ENCODE data around the gene ATXN1L. TPM values are rescaled to one million over a fixed set of nuclear protein-coding genes. Genes with fewer than 3 reads are reported as not detected.

Gene ATXN1L
- total and polyA plus RNA-seq, 2 donors (not counting 1 experiment from before 2014, with no cell fraction given): 21.3 to 39.5 TPM

GRCh38 chr16:71870818-71871217, 25.0 kb downstream of the ATXN1L start:
- TF ChIP-seq EZH2 (IDR thresholded peaks at IDR 0.05; ENCODE audit: borderline replicate concordance, insufficient read depth, low read depth, low read length, poor library complexity, severe bottlenecking): no peak
- Histone ChIP-seq H2AFZ (ENCODE audit: insufficient read depth, low read depth, low read length, poor library complexity, severe bottlenecking) (no peak overlapping the region), H3K4me3 (ENCODE audit: control extremely low read depth in 1 of 5, extremely low read depth in 1 of 5, insufficient read depth in 1 of 5, low read depth in 2 of 5, low read length in 4 of 5) (no peak overlapping the region), H3K9ac (ENCODE audit: low read length) (no peak overlapping the region), H3K4me2 (replicated peaks; ENCODE audit: low read depth, low read length, poor library complexity, severe bottlenecking) (no peak overlapping the region), H3K27ac (ENCODE audit: low read length in 2 of 2) (no peak overlapping the region), H3K36me3 (replicated peaks in 1 of 2; ENCODE audit: control extremely low read depth in 1 of 2, control insufficient read depth in 1 of 2, extremely low read depth in 1 of 2, insufficient read depth in 2 of 2, low read length in 1 of 2) (peaks cover 2 to 52% of the 10 kb centered on the region in 2 experiments), H3K9me3 (ENCODE audit: control extremely low read depth in 1 of 3, control insufficient read depth in 2 of 3, insufficient read depth in 1 of 3, low read length in 2 of 3) (no peaks in the 10 kb centered on the region), H4K20me1 (ENCODE audit: control insufficient read depth, insufficient read depth, low read length, poor library complexity, severe bottlenecking) (no peaks in the 10 kb centered on the region), H3K27me3 (replicated peaks in 1 of 4; ENCODE audit: control extremely low read depth in 1 of 4, control insufficient read depth in 3 of 4, insufficient read depth in 4 of 4, low read length in 3 of 4) (no peaks in the 10 kb centered on the region), H3K4me1 (ENCODE audit: control insufficient read depth in 2 of 2, insufficient read depth in 2 of 2, low read length in 2 of 2) (no peaks in the 10 kb centered on the region), H3K79me2 (ENCODE audit: control insufficient read depth, insufficient read depth, low read length) (peaks cover 26% of the 10 kb centered on the region)
- no peaks in the 10 kb centered on the region for H3K9me3 Mint-ChIP-seq (ENCODE audit: insufficient read depth)
- WGBS (ENCODE audit: insufficient coverage): no CpG with 5 or more reads among the region's 2 CpGs
- ATAC-seq (ENCODE audit: low read depth) (no peak), DNase-seq (no peak)
- peaks cover 3% of the 10 kb centered on the region for H3K4me1 Mint-ChIP-seq
- no peaks in the 10 kb centered on the region for H3K27me3 Mint-ChIP-seq
- intact Hi-C loops (cut with micrococcal nuclease): no loop called here
- POLR2A ChIA-PET: no interaction called here
- no peak overlapping the region for H3K27ac Mint-ChIP-seq
- CTCF ChIA-PET: interaction anchor here (1.1 kb wide), 1 partner anchor 12 kb away, joined by 3 read pairs; no protein-coding TSS in a partner anchor
- H3K4me3 Mint-ChIP-seq: no peak overlapping the region

GRCh38 chr16:71873199-71873598, 27.4 kb downstream of the ATXN1L start:
- DNase-seq (no peak), ATAC-seq (ENCODE audit: low read depth) (no peak)
- intact Hi-C loops (cut with micrococcal nuclease): no loop called here
- Histone ChIP-seq H3K9ac (ENCODE audit: low read length) (no peak overlapping the region), H3K4me1 (ENCODE audit: control insufficient read depth in 2 of 2, insufficient read depth in 2 of 2, low read length in 2 of 2) (no peaks in the 10 kb centered on the region), H3K4me2 (replicated peaks; ENCODE audit: low read depth, low read length, poor library complexity, severe bottlenecking) (no peak overlapping the region), H3K36me3 (replicated peaks in 1 of 2; ENCODE audit: control extremely low read depth in 1 of 2, control insufficient read depth in 1 of 2, extremely low read depth in 1 of 2, insufficient read depth in 2 of 2, low read length in 1 of 2) (peaks cover 2 to 48% of the 10 kb centered on the region in 2 experiments), H3K4me3 (ENCODE audit: control extremely low read depth in 1 of 5, extremely low read depth in 1 of 5, insufficient read depth in 1 of 5, low read depth in 2 of 5, low read length in 4 of 5) (no peak overlapping the region), H3K27ac (ENCODE audit: low read length in 2 of 2) (no peak overlapping the region), H3K27me3 (replicated peaks in 1 of 4; ENCODE audit: control extremely low read depth in 1 of 4, control insufficient read depth in 3 of 4, insufficient read depth in 4 of 4, low read length in 3 of 4) (no peaks in the 10 kb centered on the region), H2AFZ (ENCODE audit: insufficient read depth, low read depth, low read length, poor library complexity, severe bottlenecking) (no peak overlapping the region), H3K9me3 (ENCODE audit: control extremely low read depth in 1 of 3, control insufficient read depth in 2 of 3, insufficient read depth in 1 of 3, low read length in 2 of 3) (no peaks in the 10 kb centered on the region), H4K20me1 (ENCODE audit: control insufficient read depth, insufficient read depth, low read length, poor library complexity, severe bottlenecking) (no peaks in the 10 kb centered on the region), H3K79me2 (ENCODE audit: control insufficient read depth, insufficient read depth, low read length) (peaks cover 35% of the 10 kb centered on the region)
- ChIA-PET CTCF (interaction anchor here (0.6 to 3.1 kb wide), 2 partner anchors 9 to 82 kb away, joined by 3 to 15 read pairs; no protein-coding TSS in a partner anchor), POLR2A (no interaction called here)
- WGBS (ENCODE audit: insufficient coverage): 100% methylated on average over 1 of the region's 4 CpGs
- no peaks in the 10 kb centered on the region for H3K27me3 Mint-ChIP-seq
- H3K9me3 Mint-ChIP-seq (ENCODE audit: insufficient read depth): no peaks in the 10 kb centered on the region
- peaks cover 3% of the 10 kb centered on the region for H3K4me1 Mint-ChIP-seq
- no peak for TF ChIP-seq EZH2 (IDR thresholded peaks at IDR 0.05; ENCODE audit: borderline replicate concordance, insufficient read depth, low read depth, low read length, poor library complexity, severe bottlenecking)
- peak overlapping the region; percentile 53 for H3K27ac Mint-ChIP-seq
- no peak overlapping the region for H3K4me3 Mint-ChIP-seq

Measured in B cell (primary cell).